Fibroblast of peridontal ligament (primary cell): Measurements from ENCODE around the gene FOXK2.

Experiments
- DNase-seq: peaks from one replicate; pipeline ENCODE4 v3.0.0-alpha.2; 2010; ENCODE audit errors: extremely low read depth

FOXK2 gene

DNA sequence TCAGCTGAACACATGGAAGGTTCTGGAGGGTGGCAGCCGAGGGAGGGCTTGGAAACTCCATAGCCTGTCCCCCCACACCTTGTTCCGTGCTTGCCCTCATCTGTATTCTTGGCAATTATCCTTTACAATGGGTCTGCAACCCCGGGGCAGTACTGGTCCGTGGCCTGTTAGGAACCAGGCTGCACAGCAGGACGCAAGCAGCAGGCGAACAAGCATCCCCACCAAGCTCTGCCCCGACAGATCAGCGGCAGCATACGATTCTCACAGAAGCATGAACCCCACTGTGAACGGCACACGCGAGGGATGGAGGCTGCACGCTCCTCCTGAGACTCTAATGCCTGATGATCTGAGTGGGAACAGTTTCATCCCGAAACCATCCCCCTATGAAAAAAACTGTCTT is 122.5 kb downstream of the FOXK2 start:
- DNase-seq = no peak

DNA sequence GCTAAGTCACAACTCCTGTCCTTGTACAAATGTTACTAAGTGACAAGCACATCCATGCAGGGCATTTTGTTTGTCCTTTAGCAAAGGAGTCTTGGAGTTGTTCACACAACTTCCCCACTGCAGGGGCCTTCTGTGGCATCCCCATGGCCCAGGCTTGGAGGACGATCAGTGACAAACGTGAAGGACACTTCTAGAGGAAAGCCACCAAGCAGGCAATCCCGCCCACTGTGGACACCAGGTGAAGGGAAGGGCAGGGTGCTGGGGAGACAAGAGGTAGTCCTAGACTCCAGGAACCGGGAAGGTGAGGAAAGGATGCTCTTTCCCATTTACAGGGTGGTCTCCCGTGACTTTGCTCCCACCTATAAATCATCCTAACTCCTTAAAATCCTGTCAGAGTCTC is 124.6 kb downstream of the FOXK2 start:
- no peak for DNase-seq

DNA sequence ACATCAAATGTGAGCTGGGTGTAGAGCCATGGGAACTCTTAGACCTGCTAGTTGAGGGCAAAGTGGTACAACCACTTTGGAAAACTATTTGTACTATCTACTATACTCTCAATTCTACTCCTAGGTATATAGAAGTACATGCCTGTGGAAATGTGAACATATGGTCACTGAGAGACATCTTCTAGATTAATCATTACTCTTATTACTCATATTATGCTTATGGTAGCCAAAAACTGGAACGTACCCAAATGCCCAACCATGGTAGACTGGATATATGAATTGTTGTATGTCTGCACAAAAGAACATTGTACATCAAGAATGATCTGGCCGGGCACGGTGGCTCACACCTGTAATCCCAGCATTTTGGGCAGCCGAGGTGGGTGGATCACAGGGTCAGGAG is 126.0 kb downstream of the FOXK2 start:
- no peak for DNase-seq

DNA sequence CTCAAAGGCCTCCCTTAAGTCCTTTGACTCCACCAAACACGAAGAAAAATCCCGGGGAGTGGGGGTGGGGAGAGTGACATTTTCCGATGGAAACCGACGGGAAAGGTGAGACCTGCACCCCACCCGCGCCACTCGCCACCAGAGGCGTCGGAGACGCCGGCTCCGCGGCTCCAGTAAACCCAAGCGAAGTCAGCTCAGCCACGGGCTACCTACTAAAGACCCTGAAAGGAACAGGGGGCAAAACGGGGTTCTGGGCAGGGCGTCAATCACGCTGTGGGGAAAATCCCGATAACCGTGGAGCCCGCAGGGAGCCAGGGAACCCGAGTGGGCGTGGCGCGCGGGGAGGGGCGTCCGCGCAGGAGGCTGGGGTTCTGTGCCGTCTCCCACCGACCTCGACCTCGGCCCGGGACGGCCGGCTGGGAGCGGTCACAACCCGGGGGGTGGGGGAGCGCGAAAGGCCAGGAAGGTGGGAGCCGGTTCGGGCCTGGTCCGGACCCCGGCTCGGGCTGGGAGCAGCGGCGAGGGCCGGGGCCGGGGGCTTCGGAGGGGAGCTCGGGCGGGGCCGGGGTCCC is 128.1 kb downstream of the FOXK2 start:
- no peak for DNase-seq

DNA sequence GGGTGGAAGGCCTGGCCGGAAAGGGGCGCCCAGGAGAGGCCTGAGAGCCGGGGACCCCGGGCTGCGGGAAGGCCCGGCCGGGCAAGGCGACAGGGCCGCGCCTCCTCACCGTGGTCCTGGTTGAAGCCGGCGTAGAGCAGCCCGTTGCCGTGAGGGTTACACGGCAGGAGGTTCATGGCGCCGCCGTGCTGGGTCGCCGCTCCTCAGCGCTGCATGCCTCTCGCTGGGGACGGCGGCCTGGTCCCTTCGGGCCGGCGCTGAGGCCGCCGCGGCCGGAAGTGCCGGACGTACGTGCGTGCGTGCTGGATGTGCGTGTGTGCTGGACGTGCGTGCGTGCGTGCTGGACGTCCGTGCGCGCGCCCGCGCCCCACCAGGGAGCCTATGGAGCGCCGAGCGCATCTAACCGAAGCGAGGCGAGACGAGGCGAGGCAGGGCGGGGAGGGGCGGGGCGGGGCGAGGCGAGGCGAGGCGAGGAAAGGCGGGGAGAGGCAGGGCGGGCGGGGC is 128.7 kb downstream of the FOXK2 start, which contains the start of gene WDR45B:
WDR45B (minus strand) TSS at position 280 of the 504 bp plus-strand sequence; CDS start at position 176, 104 bp downstream.
- DNase-seq = peak; percentile 96

DNA sequence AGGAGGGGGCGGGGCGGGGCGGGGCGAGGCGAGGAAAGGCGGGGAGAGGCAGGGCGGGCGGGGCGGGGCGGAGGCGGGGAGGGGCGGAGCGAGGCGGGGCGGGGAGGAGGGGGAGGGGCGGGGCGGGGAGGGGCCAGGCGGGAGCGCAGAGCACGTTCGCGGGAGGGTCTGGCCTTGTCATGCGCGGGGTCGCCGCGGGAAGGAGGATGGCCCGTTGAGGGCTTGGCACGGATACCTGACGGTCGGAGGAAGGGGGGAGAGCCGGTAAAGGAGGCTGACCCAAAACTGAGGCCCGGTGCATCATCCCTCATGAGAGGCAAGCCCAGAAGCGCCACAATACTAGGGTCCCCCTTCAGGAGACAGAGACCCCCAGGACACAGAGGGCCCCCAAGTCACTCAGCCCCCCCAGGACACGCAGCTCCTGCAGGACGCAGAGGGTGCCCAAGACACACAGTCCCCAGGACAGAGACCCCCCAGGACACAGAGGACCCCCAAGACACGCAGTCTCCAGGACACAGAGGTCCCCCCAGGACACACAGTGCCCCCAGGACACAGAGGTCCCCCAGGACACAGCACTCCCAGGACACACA is 129.3 kb downstream of the FOXK2 start:
- DNase-seq = no peak

DNA sequence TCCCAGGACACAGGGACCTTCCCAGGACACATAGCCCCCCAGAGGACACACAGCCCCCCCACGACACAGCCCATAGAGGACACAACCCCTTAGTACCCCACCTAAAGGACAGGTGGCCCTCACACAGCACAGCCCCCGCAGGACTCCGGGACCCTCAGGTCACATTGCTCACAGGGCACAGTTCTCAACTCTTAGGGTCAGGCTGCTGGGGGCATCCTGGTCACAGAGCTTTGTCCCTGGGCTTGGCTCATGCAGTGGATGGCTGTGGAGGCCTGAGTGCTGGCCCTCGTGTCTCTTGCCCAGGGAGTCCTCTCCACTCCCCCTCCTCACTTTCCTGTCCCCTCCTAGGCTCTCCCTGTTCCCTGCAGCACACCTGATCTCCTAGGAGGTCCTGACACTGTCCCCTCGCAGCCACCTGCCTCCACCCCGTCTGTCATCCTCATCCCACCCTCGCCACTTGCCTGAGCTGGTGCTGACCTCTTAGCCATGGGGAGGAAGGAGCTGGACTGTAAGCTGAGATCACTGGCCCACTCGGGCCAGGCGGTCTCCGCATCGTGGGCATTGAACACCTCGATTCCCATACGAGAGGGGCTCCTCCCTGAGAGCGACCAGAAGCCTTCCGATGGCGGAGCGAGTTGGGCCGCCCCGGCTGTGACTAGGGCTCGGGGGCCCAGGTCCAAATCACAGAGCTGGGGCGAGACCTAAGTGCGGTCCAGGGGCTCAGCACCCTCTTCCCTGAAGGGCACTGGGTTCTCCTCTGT is 130.1 kb downstream of the FOXK2 start:
- no peak for DNase-seq

DNA sequence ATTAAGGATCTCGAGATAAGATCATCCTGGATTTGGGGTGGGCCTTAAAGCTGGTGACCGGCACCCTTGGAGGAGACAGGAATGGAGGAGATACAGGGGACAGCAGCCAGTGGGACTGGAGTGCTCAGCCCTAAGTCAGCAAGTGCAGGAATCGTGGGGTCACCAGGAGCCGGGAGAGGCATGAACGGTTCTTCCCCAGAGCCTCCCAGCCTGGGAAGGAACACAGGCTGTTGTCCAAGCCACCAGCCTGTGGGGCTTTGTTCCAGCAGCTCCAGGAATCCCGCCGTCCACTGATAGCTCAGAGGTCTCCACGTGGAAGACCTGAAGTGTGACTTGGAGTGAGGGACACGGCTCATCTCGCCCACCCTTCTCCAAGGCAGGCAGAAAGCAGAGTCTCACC is 131.2 kb downstream of the FOXK2 start:
- no peak for DNase-seq

DNA sequence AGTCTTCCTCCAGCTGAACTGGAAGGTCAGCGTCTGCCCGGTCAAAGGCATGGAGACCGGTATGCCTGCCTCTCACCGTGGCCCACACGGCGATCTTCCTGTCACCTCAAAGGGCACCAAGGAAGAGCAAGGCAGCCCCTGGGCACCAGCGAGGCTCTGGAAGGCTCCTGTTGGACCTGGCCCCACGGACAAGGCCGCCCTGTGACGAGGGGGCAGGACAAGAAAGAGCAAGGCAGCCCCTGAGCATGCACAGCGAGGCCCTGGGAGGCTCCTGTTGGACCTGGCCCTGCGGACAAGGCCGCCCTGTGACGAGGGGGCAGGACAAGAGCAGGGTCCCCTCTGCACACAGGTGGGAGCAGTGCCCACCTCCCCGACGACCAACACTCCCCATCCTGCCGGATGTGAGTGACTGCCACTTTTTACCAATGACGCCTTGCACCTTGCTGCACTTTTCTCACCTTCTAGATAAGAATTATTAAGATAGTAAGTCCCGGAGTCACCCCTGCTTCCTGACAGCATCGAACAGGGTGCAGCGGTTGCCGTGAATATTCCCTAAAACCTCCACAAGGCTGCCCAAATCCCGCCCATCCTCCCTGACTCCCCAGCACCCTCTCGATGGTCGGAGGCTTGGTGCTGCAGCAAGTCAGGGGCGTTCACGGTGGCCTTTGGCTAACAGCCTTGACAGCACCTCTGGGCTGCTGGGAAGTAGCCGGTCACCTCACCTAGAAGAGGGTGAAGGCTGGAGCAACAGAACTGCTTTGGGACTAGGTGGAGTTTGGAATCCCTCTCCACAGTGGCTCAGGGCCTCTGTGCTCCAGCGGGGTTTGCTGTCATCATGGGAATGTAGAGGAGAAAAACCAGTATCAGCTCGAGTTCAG is 134.4 kb downstream of the FOXK2 start:
- no peak for DNase-seq
